Endothelial cell of umbilical vein (primary cell): Measurements from ENCODE around the gene CFAP69. TPM values are rescaled to one million over a fixed set of nuclear protein-coding genes. Genes with fewer than 3 reads are reported as not detected.

ENCODE experiments used
- BruUV-seq: library from RNA; stranded (reverse); fragments of 400-500 nt; replicated peaks from 2 replicates; lab custom pipeline; 2021; lab: Mats Ljungman, UMichigan
- CTCF ChIA-PET: fragments of 300-600, 350-600 bp; sonication (Branson Sonifier 250); formaldehyde crosslinking; loops from one replicate; lab custom pipeline; 2021; ENCODE audit warnings: antibody characterized with exemption, inconsistent platforms; lab: Charles Lee
- POLR2A ChIA-PET: fragments of 300-600, 350-600 bp; sonication (Branson Sonifier 250); formaldehyde crosslinking; loops from one replicate; lab custom pipeline; 2021; ENCODE audit warnings: antibody characterized with exemption, inconsistent platforms; lab: Charles Lee
- DNase-seq: peaks from one replicate; pipeline ENCODE4 v3.0.0-alpha.2; 2011; ENCODE audit warnings: low read depth, low spot score
- FAIRE-seq: peaks from 2 replicates; lab custom pipeline; 2011; peaks lifted over from hg19 to GRCh38; lab: Jason Lieb, UNC
- H2AFZ ChIP-seq: 2 replicates; pipeline ENCODE4 v1.6.0; 2012; ENCODE audit warnings: low read depth, low read length, control low read depth, inconsistent platforms
- H3K27ac ChIP-seq: 2 replicates; pipeline ENCODE4 v1.5.1; 2011; ENCODE audit warnings: low read depth, mild to moderate bottlenecking, control low read depth, low read length, moderate library complexity; ENCODE audit not compliant: insufficient read depth
- H3K27me3 ChIP-seq, 2 experiments: 2 replicates each; pipeline versions ENCODE4 v1.6.0 to v1.6.1; 2011; ENCODE audit warnings: low read length in 2 of 2, mixed read lengths in 1 of 2; ENCODE audit not compliant: control insufficient read depth in 2 of 2, insufficient read depth in 2 of 2
- H3K36me3 ChIP-seq, 2 experiments: 2 replicates in 1 of 2; 3 replicates in 1 of 2; pipeline ENCODE4 v1.5.1; 2011; ENCODE audit warnings: low read length in 2 of 2, mild to moderate bottlenecking in 1 of 2, moderate library complexity in 1 of 2; ENCODE audit not compliant: control insufficient read depth in 2 of 2, insufficient read depth in 2 of 2; ENCODE audit errors: extremely low read depth in 1 of 2
- H3K4me1 ChIP-seq: 3 replicates; pipeline ENCODE4 v1.5.1; 2011; ENCODE audit warnings: mild to moderate bottlenecking, low read length; ENCODE audit not compliant: control insufficient read depth, insufficient read depth; ENCODE audit errors: extremely low read depth
- H3K4me2 ChIP-seq: 2 replicates; pipeline ENCODE4 v1.6.1; 2011; ENCODE audit warnings: low read length, control low read depth, mixed read lengths; ENCODE audit not compliant: insufficient read depth
- H3K4me3 ChIP-seq, 3 experiments: fragments of 200-600 bp in 1 of 3; sonication (generic), shearing (Covaris generic) in 1 of 3; replicated peaks in 1 of 3; 2 replicates each; pipeline ENCODE4 v1.5.1; 2011 to 2016; ENCODE audit warnings: control low read depth in 3 of 3, low read length in 3 of 3, mild to moderate bottlenecking in 2 of 3, inconsistent platforms in 1 of 3, low read depth in 1 of 3, moderate library complexity in 1 of 3; ENCODE audit not compliant: insufficient read depth in 1 of 3
- H3K79me2 ChIP-seq: 2 replicates; pipeline ENCODE4 v1.6.0; 2012; ENCODE audit warnings: low read length, inconsistent platforms; ENCODE audit not compliant: control insufficient read depth, insufficient read depth
- H3K9ac ChIP-seq: replicated peaks from 2 replicates; pipeline ENCODE3; 2011; ENCODE audit warnings: low read length, control low read depth; ENCODE audit not compliant: insufficient read depth; ENCODE audit errors: extremely low read depth
- H3K9me1 ChIP-seq: replicated peaks from 3 replicates; pipeline ENCODE4 v1.6.0; 2011; ENCODE audit warnings: mild to moderate bottlenecking, low read length; ENCODE audit not compliant: control insufficient read depth, insufficient read depth; ENCODE audit errors: extremely low read depth
- H3K9me3 ChIP-seq: replicated peaks from 2 replicates; pipeline ENCODE4 v1.5.1; 2012; ENCODE audit warnings: low read length, inconsistent platforms; ENCODE audit not compliant: control insufficient read depth, insufficient read depth
- H4K20me1 ChIP-seq: replicated peaks from 2 replicates; pipeline ENCODE3; 2011; ENCODE audit warnings: mild to moderate bottlenecking, low read length; ENCODE audit not compliant: control insufficient read depth, insufficient read depth; ENCODE audit errors: extremely low read depth
- CTCF ChIP-seq, 2 donors: IDR thresholded peaks; 1 replicate in 1 of 2; 2 replicates in 1 of 2; pipeline ENCODE4 v1.5.1; 2011; ENCODE audit warnings: low read length in 2 of 2, mild to moderate bottlenecking in 2 of 2, moderate library complexity in 2 of 2, control low read depth in 1 of 2, inconsistent platforms in 1 of 2, low read depth in 1 of 2; ENCODE audit not compliant: insufficient read depth in 1 of 2; ENCODE audit errors: extremely low read depth in 1 of 2
- EZH2 ChIP-seq: IDR thresholded peaks from 2 replicates; pipeline ENCODE4 v1.6.1; 2012; ENCODE audit warnings: borderline replicate concordance, low read depth, mild to moderate bottlenecking, moderate library complexity, low read length, inconsistent platforms; ENCODE audit not compliant: severe bottlenecking
- JUN ChIP-seq: IDR thresholded peaks from 2 replicates; pipeline ENCODE4 v1.6.1; 2011; ENCODE audit warnings: borderline replicate concordance, low read depth; ENCODE audit not compliant: insufficient read length, insufficient read depth
- POLR2A ChIP-seq: IDR thresholded peaks from 2 replicates; pipeline ENCODE4 v1.6.1; 2012; ENCODE audit warnings: low read depth, mild to moderate bottlenecking, control low read depth, low read length
- POLR2AphosphoS5 ChIP-seq: IDR thresholded peaks from 2 replicates; pipeline ENCODE4 v1.6.1; 2012; ENCODE audit warnings: low read depth, mild to moderate bottlenecking, control low read depth, low read length, moderate library complexity; ENCODE audit not compliant: insufficient read depth
- dilution Hi-C: fragments of 300-500 bp; cut with MboI; formaldehyde crosslinking; loops from one replicate; pipeline ENCODE4 v1.15.0; 2019; ENCODE audit warnings: low sequenced_read_pairs; ENCODE audit not compliant: extremely low pct_ligation_motif_present
- intact Hi-C: fragments of 100-400 bp; cut with micrococcal nuclease; formaldehyde crosslinking; loops from one replicate; pipeline ENCODE4 v1.10.0; 2022
- polyA plus RNA-seq, 4 experiments: library from polyadenylated mRNA; depleted of rRNA in 3 of 4; stranded (reverse) in 3 of 4; unstranded in 1 of 4; fragments of >200 nt; gene quantifications; 2 replicates each; pipeline versions ENCODE4 v1.2.1 to v1.2.3, GENCODE V29; 2011 to 2012; ENCODE audit warnings: missing spikeins in 1 of 4
- total RNA-seq: library from RNA; stranded (reverse); gene quantifications from 2 replicates; pipeline ENCODE4 v1.2.3, GENCODE V29; 2021
- TF ChIP-seq, protein P1 (sequence below): IDR thresholded peaks from 2 replicates; pipeline ENCODE4 v1.6.1; 2011; ENCODE audit not compliant: insufficient read depth, insufficient read length

CFAP69 gene
- total and polyA plus RNA-seq, 2 donors (not counting 3 experiments of a cell fraction or from before 2014, with no cell fraction given): 0.81 to 4.4 TPM

DNA sequence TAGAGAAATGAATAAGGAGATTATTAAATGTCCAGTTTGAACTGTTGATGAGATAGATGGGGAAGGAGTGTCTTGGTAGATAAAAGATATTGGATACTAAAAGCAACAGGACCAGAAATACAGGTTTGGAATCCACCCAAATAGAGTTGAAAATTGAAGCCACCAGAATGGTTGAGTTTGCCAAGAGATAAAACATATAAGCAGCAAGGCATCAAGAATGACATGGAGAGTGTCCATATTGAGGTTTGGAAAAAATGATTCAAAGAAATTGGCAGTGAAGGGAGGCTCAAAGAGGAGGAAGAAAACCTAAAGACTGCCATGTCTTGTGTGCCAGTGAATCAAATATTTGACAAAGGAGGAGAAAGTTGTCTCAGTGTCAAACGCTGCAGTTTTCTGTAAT lies 24.2 kb downstream of the CFAP69 start:
- ChIA-PET POLR2A (no interaction called here), CTCF (interaction anchor here (1.6 kb wide), 1 partner anchor 159 kb away, joined by 5 read pairs; no protein-coding TSS in a partner anchor)
- Histone ChIP-seq H3K4me1 (peaks cover 8% of the 10 kb centered on the region), H3K27me3 (no peaks in the 10 kb centered on the region), H3K27ac (no peak overlapping the region), H2AFZ (no peak overlapping the region), H3K9me3 (no peaks in the 10 kb centered on the region), H4K20me1 (no peaks in the 10 kb centered on the region), H3K4me3 (no peak overlapping the region), H3K4me2 (no peak overlapping the region), H3K36me3 (no peaks in the 10 kb centered on the region), H3K9me1 (no peaks in the 10 kb centered on the region), H3K9ac (no peak overlapping the region), H3K79me2 (no peaks in the 10 kb centered on the region)
- intact Hi-C loops (no loop called here), dilution Hi-C loops (no loop called here)
- FAIRE-seq (no peak), DNase-seq (no peak)
- no TSS peak for BruUV-seq
- TF ChIP-seq POLR2A (no peak), CTCF (IDR thresholded peaks at IDR 0.05; ENCODE audit: extremely low read depth in 1 of 2, insufficient read depth in 1 of 2, low read depth in 1 of 2, low read length in 2 of 2) (no peak), EZH2 (no peak), JUN (no peak), POLR2AphosphoS5 (no peak)
- TF ChIP-seq, protein P1, sequence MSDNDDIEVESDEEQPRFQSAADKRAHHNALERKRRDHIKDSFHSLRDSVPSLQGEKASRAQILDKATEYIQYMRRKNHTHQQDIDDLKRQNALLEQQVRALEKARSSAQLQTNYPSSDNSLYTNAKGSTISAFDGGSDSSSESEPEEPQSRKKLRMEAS: no peak
